Hematopoietic multipotent progenitor cell treated with erythropoietin and hydrocortisone succinate and interleukin-3 and kit ligand, for 17 days (in vitro differentiated cells): Measurements from ENCODE around the gene TNFAIP8.
"Not testable (repeated sequence)": the region's sequence is repeated elsewhere in the genome, so short reads cannot be mapped to it uniquely, and the experiment has no call there.

Source experiments
- DNase-seq: peaks from one replicate; pipeline ENCODE4 v3.0.0-alpha.2; 2015; ENCODE audit warnings: low spot score

TNFAIP8 gene

DNA sequence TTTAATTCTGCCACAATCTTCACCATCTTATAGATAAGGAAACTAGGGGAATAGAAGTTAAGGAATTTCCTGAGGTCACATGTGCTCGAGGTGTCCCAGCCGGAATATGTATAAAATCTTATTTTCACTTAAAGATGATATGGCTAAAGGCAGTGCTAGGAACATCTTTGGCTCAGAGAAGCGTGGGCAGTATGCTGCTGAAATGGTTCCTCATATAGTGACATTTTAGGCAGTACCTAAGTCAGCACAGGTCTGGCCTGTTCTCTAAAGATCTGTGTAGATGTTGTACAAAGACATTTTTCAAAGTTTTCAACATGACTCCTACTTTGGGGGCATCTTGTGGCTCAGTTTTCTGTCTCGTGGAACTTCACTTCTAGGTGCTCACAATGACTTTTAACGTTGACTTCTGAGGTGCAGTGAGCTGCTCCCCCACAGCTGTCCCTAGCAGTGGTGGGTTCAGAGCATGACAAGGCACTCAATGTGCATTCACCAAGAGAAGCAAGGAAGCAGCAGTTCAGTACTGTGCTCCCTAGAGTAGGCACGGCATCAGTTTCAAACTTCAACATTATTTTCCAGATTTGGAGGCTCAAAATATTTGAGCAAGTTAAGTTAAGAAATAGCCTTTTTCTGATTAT, 40.3 kb downstream of the TNFAIP8 start:
- no peak for DNase-seq

DNA sequence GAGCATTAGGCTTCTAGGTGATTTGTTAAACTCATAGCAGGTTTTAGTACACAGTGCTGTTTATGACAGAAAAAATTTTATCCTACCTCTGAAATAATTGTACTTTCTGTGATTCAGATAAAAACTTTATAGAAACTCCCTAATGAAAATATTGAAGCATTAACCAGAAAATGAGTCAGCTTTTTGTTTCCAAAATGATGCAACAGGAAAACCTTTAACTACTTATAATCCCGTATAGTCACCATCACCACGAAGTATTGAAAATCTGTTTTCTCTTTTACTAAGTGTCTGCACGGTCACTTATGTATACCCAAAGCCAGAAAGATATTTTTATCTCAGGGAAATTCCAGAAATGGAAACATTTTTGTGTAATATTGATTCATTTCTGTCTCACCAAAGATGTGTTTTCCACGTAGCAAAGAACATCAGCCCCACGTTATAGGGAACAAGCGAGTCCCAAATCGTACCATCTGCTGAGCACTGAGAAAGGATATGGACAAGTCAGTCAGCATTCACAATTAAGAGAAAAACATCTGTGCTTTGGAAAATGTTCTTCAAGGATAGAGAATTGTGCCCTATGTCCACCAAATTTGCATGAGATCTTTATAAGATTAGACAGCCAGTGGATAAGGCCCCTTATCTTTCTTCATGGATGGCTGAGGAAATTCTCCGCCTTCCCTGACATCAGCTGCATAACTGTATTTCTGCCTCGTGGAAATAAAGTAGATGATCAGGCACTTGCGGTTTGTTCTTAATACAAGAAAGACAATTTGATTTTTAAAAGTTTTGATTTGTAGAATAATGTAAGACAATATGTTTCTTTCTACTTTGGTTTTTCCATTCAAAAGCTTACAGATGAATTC, 41.9 kb downstream of the TNFAIP8 start:
- no peak for DNase-seq

DNA sequence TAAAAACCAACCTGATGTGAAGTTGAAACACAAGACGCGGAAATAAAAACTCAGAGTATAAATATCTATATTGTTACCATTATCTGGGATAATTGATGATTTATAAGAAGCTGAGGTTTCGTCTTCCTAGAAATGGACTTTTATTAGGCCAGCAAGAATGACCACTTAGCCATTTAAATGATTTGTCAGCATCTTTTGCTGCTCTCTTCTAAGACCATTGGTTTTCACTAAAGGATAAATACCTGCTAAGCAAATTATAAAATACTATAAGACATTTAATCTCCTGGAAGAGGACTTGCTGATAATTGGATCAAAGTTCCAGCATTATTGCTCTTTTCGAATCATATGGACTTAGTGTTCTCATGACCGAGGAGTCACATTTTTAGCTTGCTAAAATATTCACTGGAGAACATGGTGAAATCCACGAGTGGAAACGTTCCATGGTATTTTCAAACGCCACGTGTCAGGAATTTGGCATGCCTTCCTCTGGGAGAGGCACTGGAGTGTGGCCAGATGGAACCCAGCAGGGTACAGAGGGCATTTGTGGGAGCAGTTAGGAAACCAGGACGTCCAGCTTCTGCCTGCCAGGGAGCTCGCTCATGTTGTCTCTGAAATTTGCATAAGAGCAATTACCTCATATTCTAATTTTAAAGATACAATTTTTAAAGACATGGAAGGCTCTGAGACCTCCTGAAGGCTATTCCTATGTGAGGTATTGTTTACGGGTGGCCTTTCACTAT, 43.1 kb downstream of the TNFAIP8 start:
- DNase-seq = no peak

DNA sequence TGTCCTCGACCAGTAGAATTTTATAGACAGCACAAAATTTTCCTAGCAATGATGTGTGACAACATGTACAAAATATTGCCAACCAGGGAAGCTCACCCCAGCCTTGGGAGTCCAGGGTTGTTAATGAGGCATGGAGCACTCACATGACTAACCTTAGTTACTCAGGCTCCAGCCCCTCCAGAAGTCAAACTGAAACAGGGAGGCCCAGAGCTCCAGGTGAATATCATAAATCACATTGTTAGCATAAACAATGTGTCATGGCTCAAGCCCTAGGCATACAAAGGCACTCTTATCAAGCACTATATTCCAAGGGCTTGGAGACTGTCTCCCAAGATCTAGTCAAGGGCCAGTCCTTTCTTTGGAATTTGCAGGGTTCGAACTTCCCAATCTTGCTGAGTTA, 44.4 kb downstream of the TNFAIP8 start:
- DNase-seq = no peak

DNA sequence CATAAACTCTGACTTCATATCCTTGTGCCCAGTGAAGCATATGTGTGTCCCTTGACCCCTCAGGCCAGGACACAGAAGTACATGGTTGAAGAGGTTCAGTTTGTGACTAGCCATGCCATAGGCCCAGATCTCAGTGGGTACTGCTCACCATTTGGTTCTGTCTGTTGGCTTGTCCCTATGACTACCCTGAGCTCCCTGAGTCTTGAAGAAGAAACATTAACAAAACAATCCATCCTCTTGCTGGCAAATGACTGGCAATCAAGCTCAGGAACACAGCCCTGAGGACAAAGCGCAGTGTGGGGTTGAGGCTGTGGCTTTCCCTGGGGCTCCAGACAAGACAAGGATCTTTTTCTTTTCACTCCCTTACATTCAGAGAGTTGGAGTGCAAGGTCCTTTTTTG, 46.3 kb downstream of the TNFAIP8 start:
- DNase-seq = no peak

DNA sequence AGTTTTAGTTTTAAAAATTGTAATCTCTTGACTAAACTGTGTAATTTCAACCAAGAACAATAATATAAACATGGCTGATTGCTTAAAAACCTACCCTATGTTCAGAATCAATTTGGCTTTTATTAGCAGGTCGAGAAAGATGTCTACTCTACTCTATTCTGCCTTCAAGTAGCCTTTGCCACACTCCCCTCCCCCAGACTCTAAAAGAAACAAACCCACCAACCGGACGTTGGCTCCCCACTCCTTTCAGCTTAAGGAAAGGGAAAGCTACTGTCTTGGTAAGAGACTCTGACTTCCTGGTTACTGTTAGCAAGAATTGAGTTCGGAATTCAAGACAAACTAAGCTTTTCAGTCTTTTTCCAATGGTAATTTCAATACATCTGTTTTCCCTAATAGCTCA, 46.7 kb downstream of the TNFAIP8 start:
- no peak for DNase-seq

DNA sequence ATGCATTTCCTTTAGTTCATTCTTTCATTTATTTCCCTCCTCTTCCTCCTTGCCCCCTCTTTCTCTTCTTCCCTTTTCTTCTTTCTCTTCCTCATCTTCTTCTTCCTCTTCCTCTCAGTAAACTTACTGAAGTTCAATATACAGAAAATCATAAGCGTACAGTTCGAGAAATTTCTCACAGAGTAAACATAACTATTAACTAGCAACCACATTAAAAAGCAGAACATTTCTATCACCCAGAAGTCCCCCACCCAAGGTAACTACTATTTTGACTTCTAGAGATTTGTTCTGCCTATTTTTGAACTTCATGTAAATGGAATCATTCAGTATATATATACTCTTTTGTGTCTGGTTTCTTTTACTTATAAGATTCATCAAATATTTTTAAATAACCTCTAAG, 48.2 kb downstream of the TNFAIP8 start:
- no peak for DNase-seq

DNA sequence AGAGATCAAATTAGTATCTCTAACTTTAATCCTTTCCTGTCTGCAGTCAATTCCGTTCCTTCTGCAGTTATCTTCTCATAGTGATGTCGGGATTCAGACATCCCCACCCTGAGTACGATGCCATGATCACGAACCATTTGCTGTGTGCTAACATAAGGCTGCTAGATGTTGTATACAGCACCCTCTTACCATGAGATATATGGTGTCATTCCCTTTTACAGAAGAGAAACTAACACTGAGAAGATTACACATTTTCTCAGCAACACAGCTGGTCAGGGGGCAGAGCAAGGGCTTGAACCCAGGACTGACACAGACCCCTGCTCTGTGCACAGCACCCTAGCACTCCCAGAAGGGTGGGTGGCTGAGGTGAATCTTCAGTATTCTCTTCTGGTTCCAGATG, 49.6 kb downstream of the TNFAIP8 start:
- no peak for DNase-seq

DNA sequence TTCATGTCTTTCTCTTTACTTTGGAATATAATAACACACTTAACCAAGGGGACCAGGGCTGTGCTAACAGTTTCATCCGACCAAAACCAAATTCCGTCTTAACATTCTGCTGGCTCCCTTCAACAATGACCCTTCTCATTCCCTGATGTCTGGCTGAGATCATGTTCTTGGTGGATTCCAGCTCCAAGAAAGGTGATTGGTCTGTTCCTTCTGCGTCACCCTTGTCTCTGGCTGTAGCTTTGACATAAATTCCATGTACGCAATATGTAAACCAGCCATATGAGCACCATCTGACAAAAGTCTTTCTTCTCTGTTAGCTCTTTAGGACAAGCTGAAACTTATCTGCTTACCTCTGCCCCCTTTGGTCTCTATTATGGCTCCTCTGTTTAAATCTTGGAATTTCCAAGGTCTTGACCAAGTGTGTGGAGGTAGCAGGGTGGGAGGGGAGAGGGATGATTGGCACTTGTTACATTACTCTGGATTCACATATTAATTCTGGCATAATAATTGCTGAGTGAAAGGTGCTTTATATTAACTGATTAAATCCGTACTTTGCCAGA, 50.8 kb downstream of the TNFAIP8 start:
- DNase-seq = no peak

DNA sequence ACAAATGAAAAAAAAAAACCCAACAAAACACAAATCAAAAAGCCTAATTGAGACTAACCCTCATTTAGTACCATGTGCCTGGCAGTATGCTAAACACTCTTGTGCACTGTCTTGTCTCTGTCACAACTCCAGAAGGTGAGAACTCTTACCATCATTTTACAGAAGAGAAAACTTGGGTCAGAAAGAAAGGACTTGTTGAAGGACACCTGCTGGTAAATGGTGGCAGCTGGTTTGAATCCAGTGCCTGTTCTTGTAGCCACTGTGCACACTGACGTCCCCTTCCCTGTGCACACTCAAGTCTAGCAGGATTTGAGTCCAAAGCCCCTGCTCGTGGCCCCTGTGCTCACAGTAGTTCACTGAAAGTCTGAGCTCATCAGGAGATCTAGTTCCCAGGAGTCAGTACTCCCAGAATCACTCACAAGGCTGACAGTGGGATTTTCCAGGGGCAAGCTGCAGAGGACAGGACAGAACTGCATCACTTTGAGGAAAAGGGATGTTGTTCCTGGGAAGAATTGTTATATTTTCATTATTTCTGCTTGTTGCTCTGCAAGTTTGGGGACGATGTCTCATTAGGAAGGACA, 53.5 kb downstream of the TNFAIP8 start:
- no peak for DNase-seq

DNA sequence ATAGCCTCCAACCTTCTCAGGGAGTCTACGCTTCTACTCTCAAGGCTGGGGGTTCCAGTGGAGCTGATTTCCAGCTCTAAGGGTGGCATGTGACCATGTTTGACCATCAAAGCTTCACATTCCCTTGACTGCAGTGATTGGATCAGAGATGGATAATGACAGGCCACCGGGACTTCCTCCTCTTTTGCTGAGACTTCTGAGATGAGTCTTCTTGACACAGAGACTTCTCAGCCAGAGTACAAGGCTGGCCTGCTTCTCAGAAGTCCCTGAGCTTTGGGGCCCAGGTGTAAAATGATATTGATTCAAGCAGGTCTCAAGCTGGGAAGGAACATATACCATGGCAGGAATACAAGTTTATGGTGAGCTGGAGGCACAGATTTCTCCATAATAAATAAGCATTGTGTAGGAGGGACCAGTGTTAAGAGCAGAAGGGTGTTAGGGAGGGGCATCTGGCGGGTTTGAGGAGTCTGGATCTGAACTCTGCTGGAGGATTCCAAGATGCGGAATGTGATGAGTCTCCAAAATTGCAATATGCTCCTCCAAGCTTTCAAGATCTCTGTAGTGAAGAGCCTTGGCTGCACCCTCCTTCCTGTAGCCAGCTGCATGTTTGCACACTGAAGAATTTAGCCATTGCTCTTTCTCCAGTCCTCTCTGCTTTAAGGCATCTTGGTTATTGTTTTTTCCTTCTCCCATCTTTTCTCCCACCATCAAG, 54.8 kb downstream of the TNFAIP8 start:
- no peak for DNase-seq

DNA sequence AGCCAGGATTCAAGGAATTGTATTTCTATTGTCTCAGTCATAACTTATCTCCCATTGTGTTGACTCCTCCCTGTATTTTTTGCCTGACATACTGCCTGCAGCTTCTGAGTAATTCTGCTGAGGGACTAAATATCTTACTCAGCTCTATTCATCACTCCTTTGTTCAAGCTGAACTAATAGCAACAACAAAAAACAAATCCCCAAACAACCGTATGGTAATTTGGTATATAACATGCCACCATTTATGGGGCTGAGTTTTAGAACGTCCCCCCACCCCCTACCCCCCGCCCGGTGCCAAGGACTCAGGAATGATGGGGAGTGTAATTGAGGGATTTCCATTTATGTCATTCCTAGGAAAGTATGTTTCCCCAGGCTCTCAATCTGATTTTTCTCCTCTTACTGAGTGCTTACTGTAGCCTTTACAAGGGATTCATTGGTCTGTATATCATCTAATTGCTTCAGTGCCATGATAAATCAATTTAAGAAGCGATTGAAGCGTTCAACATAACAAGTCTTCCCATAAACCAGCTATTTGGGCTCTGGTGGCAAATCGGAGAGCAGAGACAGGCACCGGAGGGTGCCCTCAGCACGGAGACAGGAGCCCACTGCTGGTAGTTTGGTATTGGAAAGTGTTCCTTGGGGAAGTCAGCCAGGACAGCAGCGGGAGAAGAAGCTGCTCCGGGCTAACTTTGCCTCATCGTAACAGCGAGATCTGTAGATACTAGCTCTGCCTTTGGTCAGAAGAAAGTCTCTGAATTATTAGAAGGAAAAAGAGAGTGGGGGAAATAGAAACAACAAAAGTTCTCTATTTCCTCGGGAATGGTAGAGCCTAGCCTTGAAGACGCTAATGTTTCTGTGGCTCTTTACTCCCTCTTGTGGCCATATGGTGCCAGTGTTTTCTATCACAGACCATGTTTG, 55.8 kb downstream of the TNFAIP8 start:
- peak; percentile 86 for DNase-seq

DNA sequence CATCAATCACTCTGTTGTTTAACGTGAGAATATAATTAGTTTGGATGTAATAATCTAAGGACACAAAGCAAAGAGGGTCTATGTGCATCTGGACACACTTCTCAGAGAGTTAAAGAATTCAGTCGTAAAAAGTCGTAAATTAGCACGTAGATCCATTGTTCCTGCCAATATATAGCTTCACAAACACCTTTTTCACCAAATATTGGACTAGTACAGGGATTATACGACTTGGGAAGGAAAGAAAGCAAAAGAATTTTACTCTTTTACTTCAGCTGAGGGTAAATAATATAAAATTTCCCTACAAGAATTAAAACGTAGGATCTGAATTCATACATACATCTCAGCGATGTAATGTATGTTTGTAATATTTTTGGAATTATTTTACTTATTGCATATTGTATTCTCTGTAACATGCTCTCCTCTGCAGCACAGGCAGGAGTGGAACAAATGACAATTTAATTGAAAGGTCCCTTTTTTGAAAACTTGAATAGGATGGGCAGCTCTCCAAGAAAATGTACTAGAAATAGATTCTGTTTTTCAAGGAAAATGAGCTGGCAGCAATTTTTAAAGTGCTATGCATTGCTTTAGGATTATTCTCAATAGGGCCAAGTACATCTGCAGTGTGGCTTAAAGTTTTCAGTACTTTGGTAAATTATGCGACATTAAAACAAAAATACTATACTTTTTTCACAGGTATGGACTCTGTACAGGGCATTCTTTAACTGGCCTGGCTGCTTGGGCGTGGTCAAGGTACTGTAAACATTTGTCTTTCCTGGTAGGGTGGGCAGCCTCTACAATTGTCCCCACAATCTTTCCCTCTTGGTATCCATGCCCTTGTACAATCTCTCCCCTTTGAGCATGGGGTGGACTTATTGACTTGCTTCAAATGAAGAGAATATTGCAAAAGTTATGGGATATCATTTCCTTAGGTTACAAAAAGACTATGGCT, 56.7 kb downstream of the TNFAIP8 start:
- no peak for DNase-seq

DNA sequence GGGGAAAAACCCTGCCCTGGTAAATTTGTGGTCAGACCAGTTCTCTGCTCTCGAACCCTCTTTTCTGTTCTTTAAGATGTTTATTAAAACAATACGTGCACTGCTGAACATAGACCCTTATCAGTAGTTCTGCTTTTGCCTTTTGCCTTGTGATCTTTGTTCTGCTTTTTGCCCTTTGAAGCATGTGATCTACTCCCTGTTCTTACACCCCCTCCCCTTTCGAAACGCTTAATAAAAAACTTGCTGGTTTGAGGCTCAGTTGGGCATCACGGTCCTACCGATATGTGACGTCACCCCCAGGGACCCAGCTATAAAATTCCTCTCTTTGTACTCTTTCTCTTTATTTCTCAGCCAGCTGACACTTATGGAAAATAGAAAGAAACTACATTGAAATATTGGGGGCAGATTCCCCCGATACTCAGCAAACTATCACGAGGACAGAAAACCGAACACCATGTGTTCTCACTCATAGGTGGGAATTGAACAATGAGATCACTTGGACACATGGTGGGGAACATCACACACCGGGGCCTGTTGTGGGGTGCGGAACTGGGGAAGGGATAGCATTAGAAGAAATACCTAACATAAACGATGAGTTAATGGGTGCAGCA, 58.4 kb downstream of the TNFAIP8 start:
- DNase-seq = not testable (repeated sequence)

DNA sequence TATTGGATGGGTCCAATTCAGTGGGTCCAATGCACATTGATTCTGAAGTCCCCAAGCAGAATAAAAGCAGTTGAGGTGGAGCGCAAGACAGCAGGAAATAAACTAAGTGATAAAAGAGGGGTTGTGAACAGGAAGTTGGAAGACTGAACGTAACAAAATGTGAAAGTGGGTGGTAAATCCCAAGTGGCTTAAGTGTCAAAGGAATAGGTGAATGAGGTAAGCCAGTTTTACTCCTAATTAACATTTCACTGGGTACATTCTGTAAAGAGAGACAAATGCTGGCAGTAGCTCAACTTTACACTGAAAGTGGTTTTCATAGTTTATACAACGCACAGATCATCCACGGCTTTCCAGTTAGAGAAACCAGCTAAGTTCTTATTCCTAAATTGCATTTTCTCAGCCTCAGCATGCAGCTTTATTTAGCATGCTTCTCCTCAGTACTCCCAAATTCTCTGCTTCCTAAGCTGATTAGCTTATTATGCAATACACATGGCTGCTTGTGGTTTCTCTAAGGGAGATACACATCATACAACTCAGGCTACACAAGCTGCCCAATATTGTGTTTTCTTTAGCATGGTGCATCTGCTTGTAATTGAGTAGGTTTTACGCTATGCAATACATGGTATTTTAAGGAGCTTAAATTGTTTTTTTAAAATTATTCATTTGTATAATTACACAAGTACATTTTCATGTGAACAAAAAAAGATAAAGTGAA, 62.2 kb downstream of the TNFAIP8 start:
- DNase-seq = no peak

DNA sequence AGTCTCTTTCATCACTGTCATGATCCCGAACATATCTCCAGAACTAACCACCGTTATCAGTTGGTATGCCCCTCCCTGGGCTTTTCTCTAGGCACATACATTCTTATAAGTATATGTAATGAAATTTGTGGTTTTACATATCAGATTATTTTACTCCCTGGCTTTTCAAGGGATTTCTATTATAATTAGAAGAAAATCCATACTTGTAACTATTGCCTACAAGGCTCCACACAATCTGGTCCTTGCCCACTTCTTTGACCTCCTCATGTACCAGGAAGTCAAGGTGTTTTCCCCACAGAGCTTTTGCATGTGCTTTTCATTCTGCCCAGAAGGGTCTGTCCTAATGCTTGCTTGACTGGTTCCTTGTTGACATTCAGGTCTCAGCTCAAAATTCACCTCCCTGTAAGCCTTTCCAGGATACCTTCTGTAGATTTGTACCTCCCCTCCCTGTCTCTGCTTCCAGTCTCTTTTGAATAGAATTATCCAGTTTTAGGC, 62.8 kb downstream of the TNFAIP8 start:
- no peak for DNase-seq

DNA sequence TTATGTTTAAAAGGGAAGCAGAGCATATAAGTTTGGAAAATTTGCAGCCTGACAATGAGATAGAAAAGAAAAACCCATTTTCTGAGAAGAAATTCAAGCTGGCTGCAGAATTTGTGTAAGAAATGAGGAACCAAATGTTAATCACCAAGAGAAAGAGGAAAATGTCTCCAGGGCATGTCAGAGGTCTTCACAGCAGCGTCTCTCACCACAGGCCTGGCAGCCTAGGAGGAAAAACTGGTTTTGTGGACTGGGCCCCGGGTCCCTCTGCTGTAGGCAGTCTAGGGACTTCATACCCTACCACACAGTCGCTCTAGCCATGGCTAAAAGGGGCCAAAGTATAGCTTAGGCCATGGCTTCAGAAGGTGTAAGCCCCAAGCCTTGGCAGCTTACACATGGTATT, 64.3 kb downstream of the TNFAIP8 start:
- DNase-seq = no peak

DNA sequence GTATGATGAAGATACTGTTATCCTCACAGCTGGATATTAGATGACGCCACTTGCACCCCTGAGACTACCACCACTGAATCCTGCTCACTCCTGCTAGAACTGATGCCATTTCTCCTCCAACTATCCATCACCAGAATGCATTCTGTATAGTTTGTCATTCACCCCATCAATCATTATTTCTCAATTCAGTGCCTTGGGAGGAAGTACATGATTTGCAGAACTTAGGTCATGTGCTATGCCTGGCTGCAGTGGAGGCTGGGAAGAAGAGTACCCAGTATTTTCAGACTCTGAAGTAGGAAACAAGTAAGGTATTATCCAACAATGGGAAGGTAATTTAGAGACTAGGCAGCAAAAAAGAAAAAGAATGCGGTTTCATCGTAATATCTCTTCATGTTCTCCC, 70.2 kb downstream of the TNFAIP8 start:
- no peak for DNase-seq
